GM18526 (cell line): ENCODE data around the gene UAP1L1.

ENCODE experiments used
- POLR2A ChIP-seq: IDR thresholded peaks from 3 replicates; pipeline ENCODE4 v1.6.1; 2011; ENCODE audit not compliant: insufficient read length; ENCODE audit errors: extremely low read depth

The UAP1L1 gene, protein sequence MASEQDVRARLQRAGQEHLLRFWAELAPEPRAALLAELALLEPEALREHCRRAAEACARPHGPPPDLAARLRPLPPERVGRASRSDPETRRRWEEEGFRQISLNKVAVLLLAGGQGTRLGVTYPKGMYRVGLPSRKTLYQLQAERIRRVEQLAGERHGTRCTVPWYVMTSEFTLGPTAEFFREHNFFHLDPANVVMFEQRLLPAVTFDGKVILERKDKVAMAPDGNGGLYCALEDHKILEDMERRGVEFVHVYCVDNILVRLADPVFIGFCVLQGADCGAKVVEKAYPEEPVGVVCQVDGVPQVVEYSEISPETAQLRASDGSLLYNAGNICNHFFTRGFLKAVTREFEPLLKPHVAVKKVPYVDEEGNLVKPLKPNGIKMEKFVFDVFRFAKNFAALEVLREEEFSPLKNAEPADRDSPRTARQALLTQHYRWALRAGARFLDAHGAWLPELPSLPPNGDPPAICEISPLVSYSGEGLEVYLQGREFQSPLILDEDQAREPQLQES

GRCh38 chr9:137077010-137077747, at the start of gene UAP1L1:
UAP1L1 (plus strand) TSS chr9:137077517; CDS start chr9:137077533, 16 bp downstream.
- TF ChIP-seq POLR2A = peak; percentile 56

GRCh38 chr9:137028263-137029057, 48.9 kb upstream of the UAP1L1 start:
- no peak for TF ChIP-seq POLR2A

GRCh38 chr9:137029058-137029936, 48.0 kb upstream of the UAP1L1 start:
- no peak for TF ChIP-seq POLR2A

DNA sequence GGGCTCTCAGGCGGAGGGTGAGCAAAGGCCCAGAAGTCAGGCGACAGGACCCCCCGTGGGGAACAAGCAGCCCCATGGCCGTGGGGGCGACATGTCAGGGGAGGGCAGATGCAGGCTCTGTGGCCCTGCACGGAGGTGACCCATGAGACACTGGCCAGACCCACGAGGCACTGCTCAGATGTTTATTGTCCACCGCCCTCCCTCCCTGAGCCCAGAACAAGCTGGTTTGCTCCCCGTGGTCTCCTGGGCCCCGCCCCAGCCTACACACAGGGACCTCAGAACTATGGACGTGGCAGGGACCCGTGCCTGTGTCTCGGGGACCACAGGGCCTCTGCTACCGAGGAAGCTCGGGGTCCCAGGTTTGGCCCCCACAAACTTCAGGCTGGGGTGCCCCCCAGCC, 47.3 kb upstream of the UAP1L1 start:
- no peak for TF ChIP-seq POLR2A

DNA sequence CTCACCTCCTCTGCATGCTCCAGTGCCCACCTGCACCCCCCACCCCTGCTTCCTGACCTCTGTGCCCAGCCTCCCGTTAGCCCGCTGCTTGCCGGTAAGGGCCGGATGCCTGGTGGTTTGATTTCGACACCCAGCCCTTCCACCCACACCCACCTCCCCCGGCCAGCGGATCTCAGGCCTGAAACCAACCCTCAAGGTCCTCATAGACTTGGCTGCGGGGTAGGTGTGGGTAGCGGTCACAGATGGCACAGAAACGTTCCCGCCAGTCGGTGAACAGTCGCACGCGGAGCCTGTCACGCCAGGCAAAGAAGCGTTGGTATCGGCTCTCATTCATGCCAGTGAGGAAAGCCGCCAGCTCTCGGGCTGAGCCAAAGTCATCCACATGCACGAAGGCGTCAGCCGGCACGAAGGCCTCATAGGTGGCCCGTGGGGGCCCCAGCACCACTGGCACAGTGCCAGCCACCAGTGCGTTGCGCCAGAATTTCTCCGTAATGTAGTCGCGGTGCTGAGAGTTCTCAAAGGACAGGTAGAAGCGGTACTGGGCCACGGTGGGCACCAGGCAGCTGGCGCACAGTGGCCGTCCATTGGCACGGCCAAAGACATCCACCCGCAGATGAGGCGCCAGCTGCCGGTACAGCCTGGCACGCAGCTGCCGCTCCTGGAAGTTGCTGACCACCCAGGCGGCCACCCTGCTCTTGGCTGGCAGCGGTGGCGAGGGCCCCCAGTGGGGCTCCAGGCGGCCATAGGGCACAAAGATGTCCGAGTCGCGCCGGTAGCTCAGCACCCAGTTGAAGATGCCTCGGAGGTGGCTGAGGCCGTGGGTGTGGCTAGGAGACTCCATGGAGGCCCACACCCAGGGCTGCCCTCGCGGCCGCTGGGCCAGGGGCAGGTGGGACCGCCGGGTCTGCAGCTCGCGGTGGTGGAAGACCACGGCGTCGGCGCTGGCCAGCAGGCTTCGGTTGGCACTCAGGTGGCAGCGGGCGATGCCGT, 46.5 kb upstream of the UAP1L1 start:
- no peak for TF ChIP-seq POLR2A

- TF ChIP-seq POLR2A = no peak
Measured at GRCh38 chr9:137031904-137032640, 45.2 kb upstream of the UAP1L1 start, which contains the start of gene FUT7. FUT7 (minus strand) TSS chr9:137032088; CDS start chr9:137031991, 97 bp downstream.

DNA sequence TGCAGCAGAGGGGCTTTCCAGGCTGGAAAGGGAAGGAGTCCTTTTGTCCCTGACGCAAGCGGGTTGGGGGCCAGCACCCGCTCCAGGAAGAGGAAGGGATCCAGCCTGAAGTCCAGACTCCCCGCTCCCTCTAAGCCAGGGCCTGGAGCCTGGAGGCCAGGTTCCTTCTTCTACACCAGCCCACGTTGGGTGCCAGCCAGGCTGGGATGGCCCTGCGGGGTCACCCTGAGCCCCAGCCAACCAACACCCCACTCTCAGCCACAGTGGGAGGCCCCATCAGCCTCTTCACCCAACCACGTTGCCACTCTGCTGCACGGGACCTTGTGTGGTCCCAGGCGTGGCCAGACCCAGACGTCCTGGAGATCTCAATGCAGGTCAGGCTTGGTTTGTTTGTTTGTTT, 44.5 kb upstream of the UAP1L1 start:
- TF ChIP-seq POLR2A = no peak

- no peak for TF ChIP-seq POLR2A
Measured at GRCh38 chr9:137034039-137034708, 43.1 kb upstream of the UAP1L1 start.

GRCh38 chr9:137034709-137035506, 42.4 kb upstream of the UAP1L1 start:
- no peak for TF ChIP-seq POLR2A

DNA sequence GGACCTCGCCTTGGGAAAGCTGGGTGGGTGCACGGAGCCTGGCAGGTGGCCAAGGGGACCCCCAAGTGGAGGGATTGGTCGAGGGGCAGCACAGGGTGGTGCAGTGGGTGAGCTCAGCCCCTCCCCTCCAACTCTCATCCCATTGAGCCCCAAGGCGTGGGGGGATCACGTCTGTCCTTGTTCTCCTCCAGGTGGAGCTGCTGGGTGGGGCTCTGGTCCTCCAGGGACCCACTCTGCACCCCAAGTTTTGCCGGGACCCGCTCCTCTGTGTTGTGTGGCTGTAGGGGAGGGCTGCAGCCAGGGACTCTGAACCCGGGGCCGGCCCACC, 41.8 kb upstream of the UAP1L1 start:
- no peak for TF ChIP-seq POLR2A

GRCh38 chr9:137035937-137036336, 41.4 kb upstream of the UAP1L1 start:
- TF ChIP-seq POLR2A = no peak

DNA sequence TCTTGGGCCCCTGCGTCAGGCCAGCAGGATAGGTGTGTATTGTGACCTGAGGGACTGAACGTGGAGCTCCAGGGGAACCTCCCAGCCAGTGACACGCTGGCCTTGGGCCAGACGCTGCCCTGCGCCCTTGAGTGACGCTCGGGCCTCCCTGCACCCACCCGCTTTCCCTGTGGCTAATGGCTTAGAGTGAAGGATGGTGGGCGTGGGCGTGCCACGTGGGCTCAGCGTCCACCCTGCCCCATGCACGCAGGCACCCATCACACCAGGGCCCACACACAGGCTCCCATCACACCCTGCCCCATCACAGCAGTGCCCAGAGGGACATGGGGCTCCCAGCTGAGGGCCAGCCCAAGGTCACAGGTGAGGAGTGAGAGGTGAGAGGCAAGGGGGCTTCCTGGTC, 40.3 kb upstream of the UAP1L1 start:
- TF ChIP-seq POLR2A = no peak

DNA sequence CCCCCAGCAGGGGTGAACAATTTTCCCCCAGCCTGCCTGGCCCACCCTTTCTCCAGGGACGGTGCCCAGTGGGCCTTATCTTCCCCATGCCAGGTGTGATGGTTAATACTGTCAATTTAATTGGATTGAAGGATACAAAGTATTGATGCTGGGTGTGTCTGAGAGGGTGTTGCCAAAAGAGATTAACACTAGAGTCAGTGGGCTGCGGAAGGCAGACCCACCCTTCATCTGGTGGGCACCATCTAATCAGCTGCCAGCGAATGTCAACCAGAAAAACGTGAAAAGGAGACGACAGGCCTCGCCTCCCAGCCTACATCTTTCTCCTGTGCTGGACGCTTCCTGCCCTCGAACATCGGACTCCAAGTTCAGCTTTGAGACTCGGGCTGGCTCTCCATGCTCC, 39.8 kb upstream of the UAP1L1 start:
- TF ChIP-seq POLR2A = no peak
